ENCODE measurements around the gene WDHD1.
A peak's percentile ranks its signal among the peaks of the same experiment; 100 is the strongest.
"Not testable (repeated sequence)": the region's sequence is repeated elsewhere in the genome, so short reads cannot be mapped to it uniquely, and the experiment has no call there.

The WDHD1 gene

GRCh38 chr14:54902521-54903420 is 124.1 kb downstream of the WDHD1 start, which contains the start of gene GCH1:
GCH1 (minus strand) TSS chr14:54902826; CDS start chr14:54902663, 163 bp downstream.
- peak; percentile 85 for DNase-seq

- DNase-seq, result peak; percentile 84
Measured at GRCh38 chr14:54902143-54902520, 124.8 kb downstream of the WDHD1 start.

DNA sequence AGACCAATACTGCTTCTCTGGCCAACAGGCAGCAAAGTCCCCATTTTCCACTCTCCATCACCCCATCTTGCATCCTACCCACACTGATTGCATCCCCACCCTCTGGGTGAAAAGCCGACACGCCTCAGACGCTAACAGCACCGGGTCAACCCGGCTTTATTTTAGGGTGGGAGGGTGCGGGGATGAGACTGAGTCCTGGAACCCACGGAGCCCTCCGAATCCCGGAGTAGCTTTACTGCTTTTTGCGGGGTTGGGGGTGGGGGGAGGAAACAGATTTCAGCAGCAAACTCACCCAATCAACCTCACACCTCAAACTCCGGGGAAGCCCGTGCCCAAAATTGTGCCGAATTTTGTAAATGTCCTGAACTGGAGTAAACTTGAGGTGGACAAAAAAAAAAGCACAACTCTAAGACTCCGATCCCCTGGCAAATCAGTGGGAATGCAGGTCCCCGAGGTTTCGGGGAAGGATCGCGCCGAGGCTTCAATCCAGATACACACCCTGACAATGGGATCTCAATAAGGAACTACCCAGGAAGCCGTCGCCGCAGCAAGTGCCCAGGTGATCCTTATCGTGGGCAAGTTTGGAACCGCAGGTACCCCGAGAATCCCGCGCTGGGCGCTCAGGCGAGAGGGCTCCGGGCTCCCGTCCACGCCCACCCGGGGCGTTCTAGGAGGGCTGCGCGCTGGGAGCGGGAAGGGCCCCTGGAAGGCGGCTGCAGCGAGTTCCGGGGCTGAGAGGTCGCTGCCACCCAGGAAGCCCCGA is 125.3 kb downstream of the WDHD1 start:
- no peak for DNase-seq

GRCh38 chr14:54899573-54899972 is 127.3 kb downstream of the WDHD1 start:
- no peak for DNase-seq

- DNase-seq, result not testable (repeated sequence)
Measured at GRCh38 chr14:54897809-54898555, 128.9 kb downstream of the WDHD1 start.

- no peak for DNase-seq
Measured at GRCh38 chr14:54895683-54896082, 131.2 kb downstream of the WDHD1 start.

GRCh38 chr14:54894995-54895394 is 131.9 kb downstream of the WDHD1 start:
- no peak for DNase-seq

DNA sequence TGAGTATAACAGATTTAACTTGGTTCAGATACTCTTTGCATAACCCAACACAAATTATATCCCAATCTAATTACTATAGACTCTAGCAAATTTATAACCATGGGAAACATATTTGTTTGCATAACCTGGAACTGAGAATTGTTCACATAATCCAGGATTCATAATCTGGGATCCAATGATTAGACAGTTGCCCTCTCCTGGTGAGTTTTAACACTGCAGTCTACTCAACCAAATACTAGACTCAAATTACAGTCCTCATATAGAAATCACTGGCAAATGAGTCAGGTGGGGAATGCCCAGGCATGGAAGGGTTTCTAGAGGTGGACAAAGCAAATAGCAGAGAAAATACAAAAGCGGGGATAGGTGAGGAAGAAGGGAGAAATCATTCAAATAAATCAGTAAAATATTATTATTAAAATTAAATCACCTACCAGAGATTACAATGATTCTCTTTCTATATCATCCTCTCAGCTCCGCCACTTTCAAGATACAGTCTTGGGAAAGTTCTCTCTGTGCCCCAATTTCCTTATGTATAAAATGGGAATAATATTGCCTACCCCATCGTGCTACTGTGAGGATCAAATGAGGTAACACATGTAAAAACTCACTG is 133.6 kb downstream of the WDHD1 start:
- peak; percentile 60 for DNase-seq

GRCh38 chr14:54891471-54892245 is 135.2 kb downstream of the WDHD1 start:
- no peak for DNase-seq

DNA sequence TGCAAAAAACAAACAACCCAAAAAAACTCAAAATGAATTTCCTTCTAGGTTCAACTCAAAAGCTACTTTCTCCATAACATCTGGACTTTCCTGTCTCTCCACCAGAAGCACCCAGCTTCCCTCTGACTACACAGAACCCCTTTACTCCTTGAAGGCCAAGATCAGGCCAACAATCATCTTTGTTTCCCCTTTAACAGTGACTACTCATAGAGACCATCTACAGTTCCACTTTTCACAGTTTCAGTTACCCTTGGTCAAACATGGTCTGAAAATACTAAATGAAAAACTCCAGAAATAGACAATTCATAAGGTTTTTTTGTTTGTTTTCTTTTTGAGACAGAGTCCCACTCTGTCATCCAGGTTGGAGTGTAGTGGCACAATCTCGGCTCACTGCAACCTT is 136.1 kb downstream of the WDHD1 start:
- no peak for DNase-seq

- DNase-seq, result no peak
Measured at GRCh38 chr14:54889919-54890318, 137.0 kb downstream of the WDHD1 start.

Data from CD4-positive, alpha-beta T cell treated with Interleukin-12 subunit alpha and Interleukin-12 subunit beta, for 1 hour (primary cell).